DOHH2 (cell line): ENCODE results near the gene DLL1.

ENCODE experiments used
- EZH2phosphoT487 ChIP-seq: fragments of 200-600 bp; sonication (generic); IDR thresholded peaks from 2 replicates; pipeline ENCODE4 v1.6.1; 2017; ENCODE audit warnings: borderline replicate concordance, mild to moderate bottlenecking, antibody characterized with exemption, low read length, moderate library complexity, mixed read lengths
- TF ChIP-seq, protein P1 (sequence below): fragments of 200-600 bp; sonication (generic); IDR thresholded peaks from one replicate; pipeline ENCODE4 v1.5.1; 2014; ENCODE audit warnings: antibody characterized with exemption, mild to moderate bottlenecking, low read depth, low read length; ENCODE audit not compliant: poor library complexity, severe bottlenecking

GRCh38 chr6:170268216-170269129, 22.4 kb downstream of the DLL1 start:
- no peak for TF ChIP-seq EZH2phosphoT487
- TF ChIP-seq, protein P1, sequence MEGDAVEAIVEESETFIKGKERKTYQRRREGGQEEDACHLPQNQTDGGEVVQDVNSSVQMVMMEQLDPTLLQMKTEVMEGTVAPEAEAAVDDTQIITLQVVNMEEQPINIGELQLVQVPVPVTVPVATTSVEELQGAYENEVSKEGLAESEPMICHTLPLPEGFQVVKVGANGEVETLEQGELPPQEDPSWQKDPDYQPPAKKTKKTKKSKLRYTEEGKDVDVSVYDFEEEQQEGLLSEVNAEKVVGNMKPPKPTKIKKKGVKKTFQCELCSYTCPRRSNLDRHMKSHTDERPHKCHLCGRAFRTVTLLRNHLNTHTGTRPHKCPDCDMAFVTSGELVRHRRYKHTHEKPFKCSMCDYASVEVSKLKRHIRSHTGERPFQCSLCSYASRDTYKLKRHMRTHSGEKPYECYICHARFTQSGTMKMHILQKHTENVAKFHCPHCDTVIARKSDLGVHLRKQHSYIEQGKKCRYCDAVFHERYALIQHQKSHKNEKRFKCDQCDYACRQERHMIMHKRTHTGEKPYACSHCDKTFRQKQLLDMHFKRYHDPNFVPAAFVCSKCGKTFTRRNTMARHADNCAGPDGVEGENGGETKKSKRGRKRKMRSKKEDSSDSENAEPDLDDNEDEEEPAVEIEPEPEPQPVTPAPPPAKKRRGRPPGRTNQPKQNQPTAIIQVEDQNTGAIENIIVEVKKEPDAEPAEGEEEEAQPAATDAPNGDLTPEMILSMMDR = no peak
